SH-SY5Y (cell line): Measurements from ENCODE around the gene SLAIN1.

Experiments
- GATA2 ChIP-seq: IDR thresholded peaks from 2 replicates; pipeline ENCODE4 v1.6.1; 2011; ENCODE audit warnings: mild to moderate bottlenecking, low read depth, low read length
- GATA3 ChIP-seq: IDR thresholded peaks from 2 replicates; pipeline ENCODE4 v1.6.1; 2011; ENCODE audit warnings: low read depth, mild to moderate bottlenecking, low read length, moderate library complexity

DNA sequence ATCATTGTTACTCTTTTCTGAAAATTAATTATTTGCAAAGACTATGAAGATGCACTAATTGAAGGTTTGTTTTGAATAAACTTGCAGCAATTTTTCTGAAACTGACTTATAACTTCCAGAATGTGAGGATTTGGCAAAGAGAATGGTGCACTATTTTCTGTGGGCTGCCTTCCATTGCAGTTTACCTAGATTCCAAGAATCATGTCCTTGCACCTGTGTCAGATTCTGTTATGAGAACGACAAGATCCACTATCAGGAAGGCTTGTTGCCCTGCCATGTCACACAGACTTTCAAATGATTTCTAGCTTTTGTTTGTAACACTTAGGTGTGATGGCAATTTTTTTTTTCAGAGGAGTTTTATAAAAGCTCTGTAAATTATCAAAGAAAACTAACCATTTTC, 5.6 kb upstream of the SLAIN1 start:
- TF ChIP-seq GATA2 (no peak), GATA3 (no peak)
